HPDE6-E6E7 (cell line): ENCODE data around the gene TMEM42.

Experiments
- DNase-seq: peaks from one replicate; pipeline ENCODE4 v3.0.0; 2011; ENCODE audit warnings: missing footprints; ENCODE audit errors: extremely low spot score

The TMEM42 gene

DNA sequence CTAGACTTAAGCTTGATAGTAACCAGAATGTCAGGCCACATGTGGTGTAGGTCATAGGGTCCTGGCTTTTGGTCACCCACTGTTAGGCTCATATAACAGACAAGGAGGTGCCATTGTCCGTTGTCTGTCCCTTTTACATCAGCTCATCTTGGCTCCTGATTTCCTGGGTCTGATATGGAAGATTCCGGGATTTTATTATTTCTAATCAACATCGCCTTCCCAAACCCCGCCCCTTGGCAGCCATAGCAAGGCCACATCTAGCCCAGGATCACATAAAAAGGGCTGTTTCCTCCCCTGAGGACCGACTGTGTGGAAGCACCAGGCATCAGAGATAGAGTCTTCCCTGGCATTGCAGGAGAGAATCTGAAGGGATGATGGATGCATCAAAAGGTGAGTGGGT is 12.6 kb downstream of the TMEM42 start, which contains the start of gene TGM4:
TGM4 (plus strand) TSS at position 301 of the 400 bp plus-strand sequence; CDS start at position 372, 71 bp downstream.
- no peak for DNase-seq

DNA sequence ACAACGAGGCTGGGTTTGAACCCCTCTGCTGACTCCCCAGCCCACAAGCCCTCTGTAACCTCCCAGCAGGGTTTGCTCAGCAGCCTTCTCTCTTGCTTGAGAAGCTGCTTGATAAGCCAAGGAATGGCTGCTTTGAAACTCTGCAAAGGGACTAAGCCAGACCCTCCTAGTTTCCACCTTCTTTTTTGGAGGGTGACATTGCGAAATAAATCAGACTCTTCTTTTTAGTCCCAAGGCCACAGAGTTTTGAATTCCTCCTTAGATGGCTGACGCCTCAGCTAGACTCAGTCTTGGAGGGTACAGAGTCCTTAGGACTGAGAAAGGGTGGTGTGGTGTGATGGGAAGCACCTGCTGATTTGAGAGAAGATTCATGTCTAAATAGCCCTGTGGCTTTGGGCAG is 13.9 kb downstream of the TMEM42 start:
- DNase-seq = no peak

DNA sequence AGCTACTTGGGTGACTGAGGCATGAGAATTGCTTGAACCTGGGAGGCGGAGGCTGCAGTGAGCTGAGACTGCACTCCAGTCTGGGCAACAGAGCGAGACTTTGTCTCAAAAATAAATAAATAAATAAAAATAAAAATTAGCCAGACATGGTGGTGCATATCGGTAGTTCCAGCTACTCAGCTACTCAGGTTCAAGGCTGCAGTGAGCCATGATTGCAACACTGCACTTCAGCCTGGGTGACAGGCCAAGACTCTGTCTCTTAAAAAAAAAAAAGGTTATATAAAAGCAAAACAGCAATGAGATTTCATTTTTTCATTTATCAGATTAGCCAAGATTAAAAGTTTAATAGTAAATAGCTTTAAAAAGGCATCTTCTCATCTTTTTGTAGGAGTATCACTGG is 15.6 kb downstream of the TMEM42 start:
- DNase-seq = no peak

GRCh38 chr3:44880284-44880683 is 18.6 kb downstream of the TMEM42 start:
- no peak for DNase-seq

GRCh38 chr3:44883213-44883955 is 21.7 kb downstream of the TMEM42 start:
- no peak for DNase-seq

GRCh38 chr3:44883999-44884431 is 22.3 kb downstream of the TMEM42 start:
- DNase-seq = peak; percentile 22

GRCh38 chr3:44885618-44886017 is 23.9 kb downstream of the TMEM42 start:
- DNase-seq = peak; percentile 61

DNA sequence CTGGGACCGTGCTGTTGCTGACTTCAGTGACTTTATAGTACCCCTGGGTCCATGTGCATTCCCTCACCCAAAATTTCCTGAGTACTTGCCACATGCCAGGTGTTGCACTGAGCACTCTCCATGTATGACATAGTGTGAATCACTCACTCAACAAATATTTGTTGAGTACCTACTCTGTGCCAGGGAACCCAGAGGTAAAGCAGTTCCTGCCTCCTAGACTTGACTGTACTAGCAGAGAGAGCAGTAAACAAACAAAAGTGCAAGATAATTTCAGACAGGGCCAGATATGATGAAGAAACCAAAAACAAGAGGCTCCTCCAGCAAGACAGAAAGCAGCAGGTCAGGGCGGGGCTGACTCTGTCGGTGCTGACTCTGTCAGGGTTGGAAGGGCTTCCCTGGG is 24.8 kb downstream of the TMEM42 start:
- DNase-seq = peak; percentile 21

DNA sequence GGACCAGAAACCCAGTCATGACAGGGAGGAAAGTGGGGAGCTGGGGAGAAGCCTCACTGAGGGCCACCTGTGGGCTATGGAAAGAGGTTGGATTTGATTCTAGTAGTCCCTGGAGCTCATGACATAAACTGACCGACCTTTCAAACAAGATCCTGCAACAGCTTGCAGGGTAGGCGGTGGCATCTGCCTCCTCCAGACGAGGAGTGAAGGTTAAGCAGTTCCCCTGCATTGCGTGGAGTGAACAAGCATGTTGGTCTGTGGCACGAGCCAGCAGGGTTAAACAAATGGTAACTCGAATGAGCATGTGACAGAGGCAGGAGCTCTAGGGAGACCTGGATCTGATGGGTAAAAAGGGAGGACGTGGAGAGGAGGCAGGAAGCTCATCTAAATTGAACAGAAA is 25.4 kb downstream of the TMEM42 start:
- no peak for DNase-seq

DNA sequence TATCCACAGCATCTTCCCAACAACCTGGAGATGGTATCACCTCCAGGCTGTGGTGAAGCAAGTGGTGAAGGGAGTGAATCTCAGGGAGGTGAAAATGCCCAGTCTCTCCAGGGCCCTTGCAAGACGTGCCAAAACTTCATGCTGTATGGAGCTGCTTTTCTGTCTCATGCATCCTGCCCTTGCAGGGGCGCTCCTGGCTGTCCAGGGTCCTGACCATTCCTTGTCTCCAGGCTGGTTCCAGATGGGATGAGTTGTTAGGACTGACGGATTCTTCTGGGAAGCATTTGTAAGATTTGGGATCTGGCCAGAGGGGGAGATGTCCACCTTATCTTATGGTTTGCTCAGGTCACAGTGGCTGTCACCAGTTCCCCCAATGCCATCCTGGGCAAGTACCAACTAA is 28.5 kb downstream of the TMEM42 start:
- no peak for DNase-seq

DNA sequence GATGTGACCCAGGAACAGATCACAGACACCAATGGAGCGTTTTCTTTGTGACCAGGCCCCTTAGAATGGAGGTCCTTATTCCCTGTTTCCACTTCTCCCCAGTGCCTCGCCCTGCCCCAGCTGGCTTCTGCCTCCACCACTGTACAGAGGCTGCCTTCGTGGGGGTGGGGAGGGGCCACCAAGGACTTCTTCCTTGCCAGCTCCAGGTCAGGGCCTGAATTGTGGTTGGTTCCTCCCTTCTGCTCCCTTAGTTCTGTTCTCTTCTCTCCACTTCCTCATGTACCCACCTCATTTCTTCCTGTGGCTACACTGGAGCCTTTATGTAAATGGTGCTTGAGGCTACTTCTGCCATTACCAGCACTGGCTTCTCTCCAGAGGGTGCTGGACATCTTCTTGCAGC is 29.1 kb downstream of the TMEM42 start:
- no peak for DNase-seq

- no peak for DNase-seq
Observed at GRCh38 chr3:44892689-44893088, 31.0 kb downstream of the TMEM42 start.

- DNase-seq = peak; percentile 10
Observed at GRCh38 chr3:44893097-44893496, 31.4 kb downstream of the TMEM42 start.

DNA sequence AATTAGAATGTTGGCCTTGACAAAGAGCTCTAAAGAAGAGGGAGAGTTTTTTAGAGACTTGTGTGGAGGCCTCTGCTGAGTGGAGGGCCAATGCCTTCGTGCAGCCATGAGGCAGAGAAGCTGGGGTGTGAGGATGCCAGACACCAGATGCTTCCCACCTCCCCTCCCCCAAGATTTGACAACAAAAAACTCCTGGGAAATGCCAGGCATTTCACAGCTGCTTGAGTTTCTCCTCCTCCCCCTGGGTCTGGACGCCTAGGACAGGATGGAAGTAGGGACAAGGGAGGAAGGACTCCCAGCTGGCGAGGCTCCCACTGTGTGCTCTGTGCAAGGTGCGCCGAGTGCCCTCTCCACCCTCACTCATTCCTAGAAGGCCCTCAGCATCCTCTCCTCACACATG is 32.8 kb downstream of the TMEM42 start:
- DNase-seq = no peak

- DNase-seq = no peak
Observed at GRCh38 chr3:44896440-44896839, 34.7 kb downstream of the TMEM42 start.

DNA sequence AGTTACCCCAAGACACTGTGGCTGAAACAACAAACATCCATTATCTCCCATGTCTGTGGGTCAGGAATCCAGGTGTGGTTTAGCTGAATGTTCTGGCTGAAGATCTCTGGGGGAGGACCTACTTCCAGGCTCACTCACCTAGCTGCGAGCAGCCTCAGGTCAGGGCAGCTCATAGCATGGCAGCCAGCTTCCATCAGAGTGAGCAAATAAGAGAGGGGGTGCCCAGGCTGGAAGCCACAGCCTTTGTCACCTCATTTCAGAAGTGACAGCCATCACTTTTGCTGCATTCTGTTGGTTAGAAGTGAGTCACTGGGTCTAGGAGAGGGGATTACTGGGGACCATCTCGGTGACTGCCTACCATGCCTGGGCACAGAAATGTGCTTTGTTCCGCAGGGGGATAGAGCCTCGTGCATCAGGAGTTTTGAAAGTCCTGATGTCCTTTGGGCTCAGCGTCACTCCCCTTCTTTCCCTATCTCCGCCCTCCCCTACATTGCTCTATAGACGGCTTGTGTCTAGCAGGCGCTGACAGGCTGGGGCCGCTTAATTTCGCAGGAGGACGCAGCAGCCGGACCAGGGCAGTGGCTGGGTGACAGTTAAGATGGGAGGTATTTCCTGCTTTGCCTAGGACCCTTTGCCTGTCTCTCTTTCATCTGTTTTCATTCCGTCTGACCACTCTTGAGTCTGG is 38.1 kb downstream of the TMEM42 start:
- no peak for DNase-seq

GRCh38 chr3:44902628-44903027 is 40.9 kb downstream of the TMEM42 start:
- no peak for DNase-seq

- DNase-seq = no peak
Observed at GRCh38 chr3:44903314-44903713, 41.6 kb downstream of the TMEM42 start.

- DNase-seq = no peak
Observed at GRCh38 chr3:44903751-44904150, 42.0 kb downstream of the TMEM42 start.

DNA sequence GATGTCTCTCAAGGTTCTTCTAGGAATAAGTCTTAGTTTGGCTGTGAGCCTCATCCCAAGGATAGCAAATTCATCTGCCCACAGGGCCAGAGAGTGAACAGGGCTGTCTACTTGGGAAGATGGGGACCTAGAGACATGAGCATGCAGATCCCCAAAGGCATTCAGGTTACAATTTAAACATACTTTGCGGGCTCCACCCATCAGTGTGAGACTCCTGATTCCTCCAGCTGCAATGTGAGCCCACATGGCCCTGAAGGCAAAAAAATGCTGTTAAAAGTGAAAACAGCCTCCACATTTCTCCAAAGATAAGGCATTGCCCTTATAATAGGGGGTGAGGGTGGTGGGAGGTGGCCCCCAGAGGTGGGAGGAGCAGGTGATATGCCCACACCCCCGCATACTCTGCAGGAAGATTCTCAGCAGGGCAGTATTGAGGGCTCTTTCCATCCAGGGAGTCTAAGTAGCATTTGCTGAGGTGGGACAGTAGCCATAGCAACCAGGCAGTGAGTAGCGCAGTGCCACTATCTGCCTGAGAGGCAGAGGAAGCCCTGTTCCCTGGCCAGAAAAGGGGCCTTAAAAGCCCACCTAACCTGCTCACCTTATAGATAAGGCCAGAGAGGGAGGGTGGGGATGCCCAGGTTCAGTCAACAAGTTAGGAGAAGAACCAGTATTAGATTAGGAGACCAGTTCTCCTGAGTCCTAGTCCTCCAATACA is 43.9 kb downstream of the TMEM42 start:
- DNase-seq = no peak

- DNase-seq = no peak
Observed at GRCh38 chr3:44906997-44907396, 45.3 kb downstream of the TMEM42 start.

DNA sequence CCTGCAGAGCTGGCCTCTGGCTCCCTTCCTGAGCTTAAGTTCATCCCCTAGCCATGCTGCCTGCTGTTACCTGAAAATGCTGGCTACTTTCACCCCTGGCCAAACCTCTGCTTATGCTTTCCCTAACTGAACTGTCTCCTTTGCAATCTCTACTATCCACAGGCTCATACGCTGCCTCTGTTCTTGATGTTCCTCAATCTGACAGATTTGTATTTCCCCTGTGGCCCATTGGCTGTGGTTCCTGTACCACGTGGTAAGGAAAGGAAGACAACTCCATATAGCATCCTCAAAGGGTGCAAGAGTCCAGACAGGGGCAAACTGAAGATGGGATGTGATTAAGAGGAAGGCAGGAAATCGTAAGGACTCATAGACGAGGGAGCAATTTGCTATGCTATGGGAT is 45.9 kb downstream of the TMEM42 start:
- no peak for DNase-seq

DNA sequence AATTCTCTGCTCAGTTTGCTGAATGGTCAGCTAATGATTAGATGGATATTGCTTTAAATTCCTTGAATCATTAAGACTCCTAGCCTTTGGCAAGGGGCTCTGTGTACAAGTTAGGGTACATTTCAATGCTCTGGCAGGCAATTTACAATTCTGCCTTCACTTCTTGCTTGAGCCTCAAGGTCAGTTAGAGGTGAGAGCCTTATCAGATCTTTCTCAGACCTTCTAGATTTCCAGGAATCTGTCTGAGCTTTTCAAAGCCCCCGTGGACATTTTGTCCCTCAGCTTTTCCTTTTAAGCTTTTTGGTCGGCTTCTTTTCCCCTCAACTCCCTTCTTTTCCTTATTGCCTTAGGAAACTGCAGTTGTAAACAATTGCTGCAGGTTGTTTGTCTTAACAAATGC is 47.4 kb downstream of the TMEM42 start:
- no peak for DNase-seq
